K562 (cell line): ENCODE data around the gene DNAJB12. TPM values are rescaled to one million over a fixed set of nuclear protein-coding genes. Genes with fewer than 3 reads are reported as not detected.

Experiments
- ARNT ChIP-seq, 2 experiments: fragments of 450-650 bp; IDR thresholded peaks; 2 replicates each; pipeline ENCODE4 v1.6.1; 2016; ENCODE audit warnings: mild to moderate bottlenecking in 1 of 2
- CEBPG ChIP-seq, 3 experiments: fragments of 200-800 bp in 1 of 3; sonication (Bioruptor generic) in 1 of 3; sonication (generic) in 1 of 3; formaldehyde crosslinking in 1 of 3; IDR thresholded peaks in 2 of 3; conservative IDR thresholded peaks in 1 of 3; 2 replicates each; pipeline versions ENCODE4 v1.6.1 to v1.8.0; 2016 to 2022; ENCODE audit warnings: missing compliant biosample characterization in 2 of 3, missing genetic modification characterization in 2 of 3, mild to moderate bottlenecking in 1 of 3, missing genetic modification reagents in 1 of 3
- CREM ChIP-seq: IDR thresholded peaks from 2 replicates; pipeline ENCODE4 v1.6.1; 2014; ENCODE audit warnings: antibody characterized with exemption, low read depth
- ELK3 ChIP-seq: fragments of 450-650 bp; formaldehyde crosslinking; IDR thresholded peaks from 2 replicates; pipeline ENCODE4 v1.4.0; 2020; ENCODE audit warnings: mild to moderate bottlenecking
- EP300 ChIP-seq: IDR thresholded peaks from 2 replicates; pipeline ENCODE4 v1.6.1; 2012; ENCODE audit warnings: low read length, improper control_type of control experiment
- FOXK1 ChIP-seq: sonication (generic); formaldehyde crosslinking; IDR thresholded peaks from 2 replicates; pipeline ENCODE4 v1.8.0; 2022; ENCODE audit warnings: missing genetic modification reagents, mild to moderate bottlenecking, borderline replicate concordance
- FOXP1 ChIP-seq: sonication (generic); formaldehyde crosslinking; IDR thresholded peaks from 2 replicates; pipeline ENCODE4 v1.8.0; 2022; ENCODE audit warnings: mild to moderate bottlenecking, missing genetic modification reagents
- GATAD2A ChIP-seq: fragments of 450-650 bp; IDR thresholded peaks from 2 replicates; pipeline ENCODE4 v1.6.1; 2017
- HCFC1 ChIP-seq: IDR thresholded peaks from 2 replicates; pipeline ENCODE4 v1.6.1; 2012; ENCODE audit warnings: low read depth, low read length, improper control_type of control experiment
- HNRNPK ChIP-seq: fragments of 200-400 bp; formaldehyde crosslinking; IDR thresholded peaks from one replicate; pipeline ENCODE4 v1.6.1; 2018; ENCODE audit warnings: mild to moderate bottlenecking, low read depth, low read length; ENCODE audit not compliant: poor library complexity, severe bottlenecking
- JUN ChIP-seq, 2 experiments: sonication (generic) in 1 of 2; formaldehyde crosslinking in 1 of 2; IDR thresholded peaks; 2 replicates each; pipeline versions ENCODE4 v1.6.1 to v1.8.0; 2012 to 2022; ENCODE audit warnings: borderline replicate concordance in 2 of 2, mild to moderate bottlenecking in 2 of 2, improper control_type of control experiment in 1 of 2, low read depth in 1 of 2, low read length in 1 of 2, missing genetic modification reagents in 1 of 2
- JUNB ChIP-seq: fragments of 450-650 bp; formaldehyde crosslinking; conservative IDR thresholded peaks from 2 replicates; pipeline ENCODE4 v1.4.0; 2020; ENCODE audit warnings: mild to moderate bottlenecking
- KLF10 ChIP-seq: fragments of 250-450 bp; sonication (Bioruptor Pico); IDR thresholded peaks from 2 replicates; pipeline ENCODE4 v1.6.1; 2021; ENCODE audit warnings: matching md5 sums
- KLF13 ChIP-seq: fragments of 450-650 bp; IDR thresholded peaks from 2 replicates; pipeline ENCODE4 v1.6.1; 2016; ENCODE audit warnings: missing genetic modification characterization, low read depth, mild to moderate bottlenecking, missing compliant biosample characterization, moderate library complexity, borderline replicate concordance
- MAZ ChIP-seq, 2 experiments: fragments of 450-650 bp in 1 of 2; sonication (generic) in 1 of 2; formaldehyde crosslinking; IDR thresholded peaks in 1 of 2; conservative IDR thresholded peaks in 1 of 2; 2 replicates each; pipeline versions ENCODE4 v1.4.0 to v1.5.0; 2020; ENCODE audit warnings: mild to moderate bottlenecking in 1 of 2, missing genetic modification reagents in 1 of 2
- MBD2 ChIP-seq: sonication (generic); IDR thresholded peaks from 2 replicates; pipeline ENCODE4 v1.6.1; 2016; ENCODE audit warnings: low read depth, borderline replicate concordance
- MED1 ChIP-seq: sonication (generic); formaldehyde crosslinking; IDR thresholded peaks from 2 replicates; pipeline ENCODE4 v1.8.1; 2023; ENCODE audit warnings: missing genetic modification reagents, borderline replicate concordance
- MYNN ChIP-seq, 2 experiments: sonication (generic); formaldehyde crosslinking in 1 of 2; IDR thresholded peaks; 2 replicates each; pipeline versions ENCODE4 v1.5.0 to v1.6.1; 2016 to 2020; ENCODE audit warnings: antibody characterized with exemption in 1 of 2, missing genetic modification reagents in 1 of 2
- PCBP2 ChIP-seq: fragments of 200-400 bp; formaldehyde crosslinking; IDR thresholded peaks from 2 replicates; pipeline ENCODE4 v1.6.1; 2018; ENCODE audit warnings: low read length, low read depth, mild to moderate bottlenecking, moderate library complexity; ENCODE audit not compliant: poor library complexity, severe bottlenecking
- RBM17 ChIP-seq: fragments of 200-400 bp; formaldehyde crosslinking; IDR thresholded peaks from 2 replicates; pipeline ENCODE4 v1.6.1; 2017; ENCODE audit warnings: low read depth, mild to moderate bottlenecking, low read length, borderline replicate concordance
- SLC30A9 ChIP-seq: fragments of 250-450 bp; sonication (Bioruptor Pico); IDR thresholded peaks from 2 replicates; pipeline ENCODE4 v1.8.0; 2022; ENCODE audit warnings: mild to moderate bottlenecking, moderate library complexity
- SMARCE1 ChIP-seq: fragments of 450-650 bp; IDR thresholded peaks from 2 replicates; pipeline ENCODE4 v1.7.1; 2016; ENCODE audit warnings: mild to moderate bottlenecking
- TAF1 ChIP-seq: IDR thresholded peaks from 2 replicates; pipeline ENCODE4 v1.6.1; 2011; ENCODE audit warnings: mild to moderate bottlenecking, low read length, moderate library complexity; ENCODE audit not compliant: insufficient read depth, control insufficient read depth, severe bottlenecking; ENCODE audit errors: extremely low read depth
- TEAD4 ChIP-seq, 2 experiments: sonication (generic) in 1 of 2; formaldehyde crosslinking in 1 of 2; IDR thresholded peaks; 2 replicates each; pipeline versions ENCODE4 v1.6.1 to v1.8.0; 2012 to 2022; ENCODE audit warnings: borderline replicate concordance in 1 of 2, inconsistent platforms in 1 of 2, low read length in 1 of 2, mild to moderate bottlenecking in 1 of 2, missing genetic modification reagents in 1 of 2
- WHSC1 ChIP-seq: IDR thresholded peaks from one replicate; pipeline ENCODE4 v1.6.1; 2012; ENCODE audit warnings: low read length, control low read depth, inconsistent platforms
- ZNF143 ChIP-seq: sonication (generic); formaldehyde crosslinking; IDR thresholded peaks from 2 replicates; pipeline ENCODE4 v1.9.0; 2022; ENCODE audit warnings: mild to moderate bottlenecking, missing genetic modification reagents
- ZNF224 ChIP-seq: sonication (generic); formaldehyde crosslinking; IDR thresholded peaks from 2 replicates; pipeline ENCODE4 v1.8.0; 2022; ENCODE audit warnings: mild to moderate bottlenecking, missing genetic modification reagents
- ZNF311 ChIP-seq: fragments of 250-450 bp; sonication (Bioruptor Pico); IDR thresholded peaks from 2 replicates; pipeline ENCODE4 v1.4.0; 2020; ENCODE audit warnings: mild to moderate bottlenecking, moderate library complexity
- polyA plus RNA-seq, 8 experiments: library from polyadenylated mRNA; depleted of rRNA in 4 of 8; stranded (reverse) in 5 of 8; unstranded in 3 of 8; fragments of >200 nt; fragmentation: Nextera tagmentation in 2 of 8; fragmentation: Illumina TruSeq in 1 of 8; extraction: Ambion mirVana in 2 of 8; extraction: Trizol in 1 of 8; gene quantifications; 2 replicates each; pipeline versions ENCODE4 v1.2.1 to v1.2.3, GENCODE V29; 2011 to 2014; ENCODE audit warnings: inconsistent platforms in 1 of 8, missing spikeins in 1 of 8
- total RNA-seq, 7 experiments: library from RNA; depleted of rRNA in 6 of 7; stranded (reverse); fragments of >200 nt in 6 of 7; fragmentation: Illumina TruSeq in 2 of 7; extraction: Trizol in 2 of 7; gene quantifications; 2 replicates each; pipeline versions ENCODE4 v1.2.1 to v1.2.3, GENCODE V29; 2011 to 2021; ENCODE audit warnings: low replicate concordance in 1 of 7

DNAJB12 gene
- total and polyA plus RNA-seq, 9 of the 15 experiments (the other 6 are each of a cell fraction or from before 2014, with no cell fraction given), result 3.5 to 31.5 (median 20.3) TPM

- TF ChIP-seq FOXP1 (CRISPR knock-in tag) (no peak), PCBP2 (no peak), JUNB (CRISPR knock-in tag) (no peak), MAZ (CRISPR knock-in tag; conservative IDR thresholded peaks at IDR 0.05 in 1 of 2, IDR thresholded peaks at IDR 0.05 in 1 of 2) (peak in 1 of 2 experiments; percentile 76; a peak in 2 of 4 replicates), HCFC1 (no peak), EP300 (peak; percentile 57; the same call in 1 of the 2 replicates), WHSC1 (peak; percentile 50), TEAD4 (IDR thresholded peaks at IDR 0.05; ENCODE audit: low read length) (peak; percentile 19; the same call in 1 of the 2 replicates), TEAD4 (CRISPR knock-in tag; IDR thresholded peaks at IDR 0.05; ENCODE audit: borderline replicate concordance) (no peak), ZNF143 (CRISPR knock-in tag) (no peak), ARNT (IDR thresholded peaks at IDR 0.05) (no peak), MBD2 (no peak), KLF13 (tag) (no peak), FOXK1 (no peak), SMARCE1 (no peak), MED1 (CRISPR knock-in tag) (no peak), TAF1 (no peak), MYNN (IDR thresholded peaks at IDR 0.05) (0 out of 2 replicates have a peak, but pooled peaks have one; percentile 48), MYNN (CRISPR knock-in tag; IDR thresholded peaks at IDR 0.05) (no peak), GATAD2A (peak; percentile 81; the same call in 1 of the 2 replicates), SLC30A9 (no peak), ZNF224 (no peak), KLF10 (no peak), JUN (IDR thresholded peaks at IDR 0.05; ENCODE audit: borderline replicate concordance, low read depth, low read length) (peak; percentile 20; the same call in 1 of the 2 replicates), JUN (CRISPR knock-in tag; IDR thresholded peaks at IDR 0.05; ENCODE audit: borderline replicate concordance) (no peak), ZNF311 (CRISPR knock-in tag) (peak; percentile 78; the same call in 1 of the 2 replicates), CEBPG (CRISPR knock-in tag; IDR thresholded peaks at IDR 0.05) (no peak), CEBPG (tag; conservative IDR thresholded peaks at IDR 0.05 in 1 of 2, IDR thresholded peaks at IDR 0.05 in 1 of 2) (0 out of 4 replicates have a peak, but pooled peaks of 1 of the 2 experiments have one; percentile 17), CREM (peak; percentile 17; the same call in 1 of the 2 replicates), ELK3 (CRISPR knock-in tag) (no peak), HNRNPK (no peak), RBM17 (no peak)
Observed at GRCh38 chr10:72316748-72317435, 37.8 kb downstream of the DNAJB12 start (continued).
